Choroid plexus epithelial cell (primary cell): ENCODE data around the gene GNRH2.
A peak's percentile ranks its signal among the peaks of the same experiment; 100 is the strongest.

Experiments
- DNase-seq: peaks from one replicate; pipeline ENCODE4 v3.0.0-alpha.2; 2010; ENCODE audit warnings: low read depth
- H3K4me3 ChIP-seq: 2 replicates; pipeline ENCODE4 v1.5.1; 2011; ENCODE audit warnings: low read depth, mild to moderate bottlenecking, control low read depth, low read length, moderate library complexity
- CTCF ChIP-seq: conservative IDR thresholded peaks from 2 replicates; pipeline ENCODE4 v1.5.1; 2011; ENCODE audit warnings: low read depth, mild to moderate bottlenecking, control low read depth, inconsistent platforms, low read length, moderate library complexity

Gene GNRH2

GRCh38 chr20:3043322-3043721 lies at the start of gene GNRH2:
TSS of gene GNRH2 (plus strand) at chr20:3043622. CDS start at chr20:3044415, 793 bp downstream.
- no peak within 1 kb of the TSS for H3K4me3 ChIP-seq
- no peak for DNase-seq

GRCh38 chr20:2995796-2996195 lies 47.6 kb upstream of the GNRH2 start:
- H3K4me3 ChIP-seq: no peak overlapping the region
- TF ChIP-seq CTCF: no peak
- no peak for DNase-seq

More at GRCh38 chr20:3043322-3043721, at the start of gene GNRH2:
- no peak for TF ChIP-seq CTCF

GRCh38 chr20:2998728-2999127 lies 44.7 kb upstream of the GNRH2 start:
- H3K4me3 ChIP-seq: no peak overlapping the region
- TF ChIP-seq CTCF: no peak
- no peak for DNase-seq

GRCh38 chr20:3000852-3001523 lies 42.4 kb upstream of the GNRH2 start:
- TF ChIP-seq CTCF: peak; percentile 46
- DNase-seq: peak; percentile 81
- H3K4me3 ChIP-seq: no peak overlapping the region

GRCh38 chr20:3003416-3003815 lies 40.0 kb upstream of the GNRH2 start:
- DNase-seq: no peak
- TF ChIP-seq CTCF: no peak
- H3K4me3 ChIP-seq: no peak overlapping the region

- TF ChIP-seq CTCF: no peak
- peak; percentile 74 for DNase-seq
- H3K4me3 ChIP-seq: no peak overlapping the region
Measured at GRCh38 chr20:3010985-3011723, 32.3 kb upstream of the GNRH2 start.
